ENCODE results near the gene RNASET2. TPM values are rescaled to one million over a fixed set of nuclear protein-coding genes. Genes with fewer than 3 reads are reported as not detected.

RNASET2 gene
- polyA plus RNA-seq, 1 donor (not counting 4 experiments of a cell fraction or from before 2014, with no cell fraction given): 21.5 TPM

- Histone ChIP-seq H3K27me3 (ENCODE audit: control insufficient read depth, extremely low read depth, insufficient read depth, low read length) (no peaks in the 10 kb centered on the region), H2AFZ (ENCODE audit: control insufficient read depth, low read length) (peak overlapping the region; percentile 92), H3K4me3 (ENCODE audit: control insufficient read depth in 2 of 3, extremely low read depth in 1 of 3, insufficient read depth in 2 of 3, low read depth in 1 of 3, low read length in 3 of 3) (peak overlapping the region; percentile 67 to 77 (median 73)), H3K79me2 (ENCODE audit: control insufficient read depth, insufficient read depth, low read length) (no peaks in the 10 kb centered on the region), H3K36me3 (ENCODE audit: control insufficient read depth in 2 of 2, extremely low read depth in 1 of 2, insufficient read depth in 2 of 2, low read length in 2 of 2) (no peaks in the 10 kb centered on the region), H4K20me1 (ENCODE audit: control insufficient read depth, extremely low read depth, insufficient read depth, low read length) (no peaks in the 10 kb centered on the region), H3K27ac (ENCODE audit: control insufficient read depth, insufficient read depth, low read length) (no peak overlapping the region), H3K9me1 (ENCODE audit: control insufficient read depth, extremely low read depth, insufficient read depth, low read length) (no peaks in the 10 kb centered on the region), H3K9me3 (ENCODE audit: control insufficient read depth, low read depth, low read length) (no peaks in the 10 kb centered on the region), H3K9ac (ENCODE audit: control insufficient read depth, extremely low read depth, insufficient read depth, low read length) (peak overlapping the region; percentile 68), H3K4me1 (ENCODE audit: control insufficient read depth, extremely low read depth, insufficient read depth, low read length) (peaks cover 5% of the 10 kb centered on the region), H3K4me2 (ENCODE audit: control insufficient read depth, extremely low read depth, insufficient read depth, low read depth, low read length) (peak overlapping the region; percentile 85)
- dilution Hi-C loops (cut with MboI; ENCODE audit: extremely low pct_ligation_motif_present, low sequenced_read_pairs): no loop called here
- no peak for FAIRE-seq
- DNase-seq (ENCODE audit: low read depth, low spot score): no peak
- no peak for TF ChIP-seq EZH2 (IDR thresholded peaks at IDR 0.05; ENCODE audit: low read length)
- TF ChIP-seq, protein P1, sequence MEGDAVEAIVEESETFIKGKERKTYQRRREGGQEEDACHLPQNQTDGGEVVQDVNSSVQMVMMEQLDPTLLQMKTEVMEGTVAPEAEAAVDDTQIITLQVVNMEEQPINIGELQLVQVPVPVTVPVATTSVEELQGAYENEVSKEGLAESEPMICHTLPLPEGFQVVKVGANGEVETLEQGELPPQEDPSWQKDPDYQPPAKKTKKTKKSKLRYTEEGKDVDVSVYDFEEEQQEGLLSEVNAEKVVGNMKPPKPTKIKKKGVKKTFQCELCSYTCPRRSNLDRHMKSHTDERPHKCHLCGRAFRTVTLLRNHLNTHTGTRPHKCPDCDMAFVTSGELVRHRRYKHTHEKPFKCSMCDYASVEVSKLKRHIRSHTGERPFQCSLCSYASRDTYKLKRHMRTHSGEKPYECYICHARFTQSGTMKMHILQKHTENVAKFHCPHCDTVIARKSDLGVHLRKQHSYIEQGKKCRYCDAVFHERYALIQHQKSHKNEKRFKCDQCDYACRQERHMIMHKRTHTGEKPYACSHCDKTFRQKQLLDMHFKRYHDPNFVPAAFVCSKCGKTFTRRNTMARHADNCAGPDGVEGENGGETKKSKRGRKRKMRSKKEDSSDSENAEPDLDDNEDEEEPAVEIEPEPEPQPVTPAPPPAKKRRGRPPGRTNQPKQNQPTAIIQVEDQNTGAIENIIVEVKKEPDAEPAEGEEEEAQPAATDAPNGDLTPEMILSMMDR (optimal IDR thresholded peaks at IDR 0.05 in 1 of 3, IDR thresholded peaks at IDR 0.05 in 1 of 3, conservative IDR thresholded peaks at IDR 0.05 in 1 of 3; ENCODE audit: extremely low read depth in 1 of 3, insufficient read depth in 2 of 3, low read length in 3 of 3): no peak
Measured at GRCh38 chr6:166957087-166957804, 896 bp upstream of the RNASET2 start.

DNA sequence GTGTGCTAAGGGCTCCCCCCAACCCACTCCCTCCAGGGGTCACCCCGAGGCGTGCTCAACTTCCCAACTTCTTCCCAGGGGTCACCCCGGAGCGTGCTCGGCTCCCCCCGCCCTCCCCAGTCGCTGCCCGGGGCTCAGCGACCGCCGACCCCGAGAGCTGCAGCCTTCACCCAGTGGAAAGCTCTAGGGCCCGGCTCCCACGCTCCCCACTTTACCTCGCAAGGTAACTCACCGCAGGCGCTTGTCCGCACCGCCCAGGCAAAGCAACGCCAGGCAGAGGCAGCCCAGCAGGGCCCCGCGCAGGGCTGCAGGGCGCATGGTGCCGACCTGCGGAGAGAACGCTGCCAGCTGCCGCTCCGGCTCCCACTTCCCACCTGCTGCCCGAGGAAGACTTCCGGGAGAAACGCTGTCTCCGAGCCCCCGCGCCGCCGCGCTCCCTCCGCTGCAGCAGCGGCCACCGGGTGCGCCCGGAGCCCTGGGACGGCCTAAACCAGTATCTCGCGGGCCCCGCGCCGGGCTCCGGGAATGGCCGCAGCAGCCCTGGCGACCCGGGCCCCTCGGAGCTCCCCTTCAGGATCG, 396 bp downstream of the RNASET2 start:
- Histone ChIP-seq H3K9ac (ENCODE audit: control insufficient read depth, extremely low read depth, insufficient read depth, low read length) (peak overlapping the region; percentile 61), H4K20me1 (ENCODE audit: control insufficient read depth, extremely low read depth, insufficient read depth, low read length) (no peaks in the 10 kb centered on the region), H2AFZ (ENCODE audit: control insufficient read depth, low read length) (peak overlapping the region; percentile 86), H3K9me3 (ENCODE audit: control insufficient read depth, low read depth, low read length) (no peaks in the 10 kb centered on the region), H3K27me3 (ENCODE audit: control insufficient read depth, extremely low read depth, insufficient read depth, low read length) (no peaks in the 10 kb centered on the region), H3K4me1 (ENCODE audit: control insufficient read depth, extremely low read depth, insufficient read depth, low read length) (peaks cover 5% of the 10 kb centered on the region), H3K4me2 (ENCODE audit: control insufficient read depth, extremely low read depth, insufficient read depth, low read depth, low read length) (peak overlapping the region; percentile 85), H3K36me3 (ENCODE audit: control insufficient read depth in 2 of 2, extremely low read depth in 1 of 2, insufficient read depth in 2 of 2, low read length in 2 of 2) (no peaks in the 10 kb centered on the region), H3K79me2 (ENCODE audit: control insufficient read depth, insufficient read depth, low read length) (no peaks in the 10 kb centered on the region), H3K9me1 (ENCODE audit: control insufficient read depth, extremely low read depth, insufficient read depth, low read length) (no peaks in the 10 kb centered on the region), H3K27ac (ENCODE audit: control insufficient read depth, insufficient read depth, low read length) (no peak overlapping the region), H3K4me3 (ENCODE audit: control insufficient read depth in 2 of 3, extremely low read depth in 1 of 3, insufficient read depth in 2 of 3, low read depth in 1 of 3, low read length in 3 of 3) (peak overlapping the region; percentile 67 to 77 (median 73))
- TF ChIP-seq, protein P1 (optimal IDR thresholded peaks at IDR 0.05 in 1 of 3, IDR thresholded peaks at IDR 0.05 in 1 of 3, conservative IDR thresholded peaks at IDR 0.05 in 1 of 3; ENCODE audit: extremely low read depth in 1 of 3, insufficient read depth in 2 of 3, low read length in 3 of 3): no peak
- TF ChIP-seq EZH2 (IDR thresholded peaks at IDR 0.05; ENCODE audit: low read length): no peak
- dilution Hi-C loops (cut with MboI; ENCODE audit: extremely low pct_ligation_motif_present, low sequenced_read_pairs): no loop called here
- DNase-seq (ENCODE audit: low read depth, low spot score) (no peak), FAIRE-seq (no peak)

Data from keratinocyte (primary cell).